HG03135 (cell line): ENCODE results near the gene TMPRSS3.

Source experiments
- ATAC-seq: cut with Tn5 transposase; IDR thresholded peaks from one replicate; pipeline ENCODE4 v1.9.1; 2021; ENCODE audit warnings: mild to moderate bottlenecking, moderate library complexity; ENCODE audit not compliant: unreplicated experiment

Gene TMPRSS3

GRCh38 chr21:42338729-42339715, 56.8 kb downstream of the TMPRSS3 start:
- ATAC-seq: no peak

GRCh38 chr21:42337830-42338728, 57.8 kb downstream of the TMPRSS3 start:
- ATAC-seq: no peak

GRCh38 chr21:42337276-42337675, 58.6 kb downstream of the TMPRSS3 start:
- ATAC-seq: no peak

- ATAC-seq: no peak
Observed at GRCh38 chr21:42336054-42336453, 59.8 kb downstream of the TMPRSS3 start.

- no peak for ATAC-seq
Observed at GRCh38 chr21:42332557-42333317, 63.1 kb downstream of the TMPRSS3 start.

GRCh38 chr21:42331660-42332059, 64.2 kb downstream of the TMPRSS3 start:
- ATAC-seq: no peak

GRCh38 chr21:42330380-42331371, 65.2 kb downstream of the TMPRSS3 start:
- ATAC-seq: no peak

- no peak for ATAC-seq
Observed at GRCh38 chr21:42324896-42325295, 71.0 kb downstream of the TMPRSS3 start.
